SK-N-SH (cell line): Measurements from ENCODE around the gene SCRN2. TPM values are rescaled to one million over a fixed set of nuclear protein-coding genes. Genes with fewer than 3 reads are reported as not detected.

Source experiments
- CTCF ChIA-PET: fragments of 300-600, 350-600 bp; formaldehyde crosslinking; extraction: SDS; loops from one replicate; lab custom pipeline; 2021; lab: Yijun Ruan, JAX
- POLR2A ChIA-PET: fragments of 350-600 bp; sonication (Branson Sonifier 250); formaldehyde crosslinking; extraction: SDS; loops from one replicate; lab custom pipeline; 2020; ENCODE audit warnings: antibody characterized with exemption, inconsistent platforms; lab: Yijun Ruan, JAX
- DNase-seq: peaks from one replicate; pipeline ENCODE4 v3.0.0; 2012
- H2AFZ ChIP-seq: fragments of 200-600 bp; sonication (generic); 2 replicates; pipeline ENCODE4 v1.8.1; 2016; ENCODE audit warnings: antibody characterized with exemption, mild to moderate bottlenecking, low read depth
- H3F3A ChIP-seq: fragments of 200-600 bp; sonication (generic); replicated peaks from 2 replicates; pipeline ENCODE3; 2016; ENCODE audit warnings: antibody characterized with exemption, mild to moderate bottlenecking; ENCODE audit not compliant: insufficient read depth
- H3K27ac ChIP-seq, 2 experiments: fragments of 200-500 bp in 1 of 2; fragments of 200-600 bp in 1 of 2; sonication (Bioruptor generic) in 1 of 2; sonication (generic), shearing (Covaris generic) in 1 of 2; 2 replicates each; pipeline versions ENCODE4 v1.5.1 to v1.6.1; 2014 to 2016; ENCODE audit warnings: low read depth in 2 of 2, inconsistent platforms in 1 of 2, low read length in 1 of 2, mild to moderate bottlenecking in 1 of 2, mixed read lengths in 1 of 2
- H3K27me3 ChIP-seq: fragments of 200-600 bp; sonication (generic), shearing (Covaris generic); 2 replicates; pipeline ENCODE4 v1.6.1; 2016; ENCODE audit warnings: mixed run types; ENCODE audit not compliant: insufficient read depth
- H3K36me3 ChIP-seq, 2 experiments: fragments of 200-500 bp in 1 of 2; fragments of 200-600 bp in 1 of 2; sonication (Bioruptor generic) in 1 of 2; sonication (generic) in 1 of 2; replicated peaks in 1 of 2; 2 replicates each; pipeline versions ENCODE3 to v1.5.1; 2014 to 2016; ENCODE audit warnings: low read length in 1 of 2, mild to moderate bottlenecking in 1 of 2; ENCODE audit not compliant: insufficient read depth in 2 of 2, control insufficient read depth in 1 of 2
- H3K4me1 ChIP-seq, 2 experiments: fragments of 200-500 bp in 1 of 2; fragments of 200-600 bp in 1 of 2; sonication (Bioruptor generic) in 1 of 2; sonication (generic), shearing (Covaris generic) in 1 of 2; 2 replicates each; pipeline versions ENCODE4 v1.5.1 to v1.6.1; 2014 to 2016; ENCODE audit warnings: low read depth in 1 of 2, low read length in 1 of 2, mixed run types in 1 of 2; ENCODE audit not compliant: insufficient read depth in 2 of 2, control insufficient read depth in 1 of 2
- H3K4me2 ChIP-seq: fragments of 200-600 bp; sonication (generic), shearing (Covaris generic); 2 replicates; pipeline ENCODE4 v1.6.1; 2017; ENCODE audit warnings: mixed run types
- H3K4me3 ChIP-seq, 2 experiments: fragments of 200-500 bp in 1 of 2; fragments of 200-600 bp in 1 of 2; sonication (Bioruptor generic) in 1 of 2; sonication (generic), shearing (Covaris generic) in 1 of 2; 2 replicates each; pipeline versions ENCODE4 v1.5.1 to v1.8.1; 2014 to 2016; ENCODE audit warnings: low read depth in 2 of 2, inconsistent platforms in 1 of 2, low read length in 1 of 2, mild to moderate bottlenecking in 1 of 2, mixed read lengths in 1 of 2, moderate library complexity in 1 of 2
- H3K79me2 ChIP-seq: fragments of 200-600 bp; sonication (generic); 2 replicates; pipeline ENCODE4 v1.8.1; 2017; ENCODE audit warnings: mild to moderate bottlenecking; ENCODE audit not compliant: insufficient read depth
- H3K9ac ChIP-seq: fragments of 200-600 bp; sonication (generic); 2 replicates; pipeline ENCODE4 v1.6.1; 2017; ENCODE audit warnings: mixed run types
- H3K9me2 ChIP-seq: fragments of 200-600 bp; sonication (generic); 2 replicates; pipeline ENCODE4 v1.6.1; 2017; ENCODE audit warnings: mixed run types
- H3K9me3 ChIP-seq: fragments of 200-600 bp; sonication (generic); 2 replicates; pipeline ENCODE4 v1.6.1; 2017; ENCODE audit warnings: mixed run types, mild to moderate bottlenecking, moderate library complexity
- H4K20me1 ChIP-seq: fragments of 200-600 bp; sonication (generic); 2 replicates; pipeline ENCODE4 v1.6.1; 2017; ENCODE audit warnings: mild to moderate bottlenecking, mixed run types; ENCODE audit not compliant: insufficient read depth
- CHD2 ChIP-seq: fragments of 150-350 bp; IDR thresholded peaks from 2 replicates; pipeline ENCODE4 v1.6.1; 2018; ENCODE audit warnings: low read length; ENCODE audit not compliant: partially characterized antibody
- EZH2phosphoT487 ChIP-seq: fragments of 200-600 bp; sonication (generic); IDR thresholded peaks from 2 replicates; pipeline ENCODE4 v1.6.1; 2017; ENCODE audit warnings: low read depth, mixed run types, mild to moderate bottlenecking, antibody characterized with exemption, moderate library complexity, borderline replicate concordance
- FOXJ3 ChIP-seq: sonication (generic); formaldehyde crosslinking; IDR thresholded peaks from 2 replicates; pipeline ENCODE4 v1.5.1; 2020; ENCODE audit warnings: mild to moderate bottlenecking, missing genetic modification reagents
- GABPA ChIP-seq: IDR thresholded peaks from 2 replicates; pipeline ENCODE4 v1.4.0; 2012; ENCODE audit warnings: low read depth, mild to moderate bottlenecking
- GATA2 ChIP-seq: sonication (generic); formaldehyde crosslinking; IDR thresholded peaks from 2 replicates; pipeline ENCODE4 v1.5.0; 2020; ENCODE audit warnings: mild to moderate bottlenecking, missing genetic modification reagents
- JUND ChIP-seq: IDR thresholded peaks from 2 replicates; pipeline ENCODE4 v1.4.0; 2012
- POLR2AphosphoS5 ChIP-seq: IDR thresholded peaks from 2 replicates; pipeline ENCODE4 v1.6.1; 2012; ENCODE audit warnings: low read depth, low read length
- RCOR1 ChIP-seq: fragments of 150-350 bp; IDR thresholded peaks from 2 replicates; pipeline ENCODE4 v1.6.1; 2017; ENCODE audit warnings: antibody characterized with exemption, low read length
- RFX5 ChIP-seq: IDR thresholded peaks from 2 replicates; pipeline ENCODE4 v1.6.1; 2012; ENCODE audit warnings: mild to moderate bottlenecking, improper control_type of control experiment, low read length
- TAF1 ChIP-seq: IDR thresholded peaks from 2 replicates; pipeline ENCODE4 v1.6.1; 2012; ENCODE audit warnings: low read depth, mild to moderate bottlenecking, low read length, moderate library complexity, borderline replicate concordance
- TCF12 ChIP-seq: IDR thresholded peaks from 2 replicates; pipeline ENCODE4 v1.4.0; 2012
- WGBS: methylation state at CpG from one replicate; pipeline ENCODE4 v1.1.6; 2017; ENCODE audit warnings: low lambda C conversion rate; 5-methylcytosine and 5-hydroxymethylcytosine counted together
- polyA plus RNA-seq, 3 experiments: library from polyadenylated mRNA; depleted of rRNA; stranded (reverse); fragments of >200 nt; gene quantifications; 2 replicates each; pipeline ENCODE4 v1.2.3, GENCODE V29; 2012
- TF ChIP-seq, protein P1 (sequence below): fragments of 150-350 bp; IDR thresholded peaks from 2 replicates; pipeline ENCODE4 v1.6.1; 2017; ENCODE audit warnings: antibody characterized with exemption, low read length, low read depth, borderline replicate concordance
- TF ChIP-seq, protein P2 (sequence below): IDR thresholded peaks from 2 replicates; pipeline ENCODE4; 2012
- TF ChIP-seq, protein P3 (sequence below): fragments of 200-600 bp; sonication (generic); IDR thresholded peaks from 2 replicates; pipeline ENCODE4 v1.6.1; 2017; ENCODE audit warnings: antibody characterized with exemption, mild to moderate bottlenecking, moderate library complexity
- TF ChIP-seq, protein P4 (sequence below): IDR thresholded peaks from 2 replicates; pipeline ENCODE4 v1.4.0; 2012; ENCODE audit warnings: low read depth, borderline replicate concordance
- TF ChIP-seq, protein P5 (sequence below): IDR thresholded peaks from 2 replicates; pipeline ENCODE4 v1.4.0; 2012; ENCODE audit warnings: low read depth, borderline replicate concordance
- TF ChIP-seq, protein P6 (sequence below): fragments of 150-350 bp; IDR thresholded peaks from 2 replicates; pipeline ENCODE4 v1.6.1; 2016; ENCODE audit warnings: mild to moderate bottlenecking, low read depth, low read length
- TF ChIP-seq, protein P7 (sequence below): IDR thresholded peaks from 2 replicates; pipeline ENCODE4 v1.4.0; 2012; ENCODE audit warnings: low read depth

SCRN2 gene
- polyA plus RNA-seq, 1 of the 3 experiments (the other 2 are of a cell fraction), result 139 TPM

DNA sequence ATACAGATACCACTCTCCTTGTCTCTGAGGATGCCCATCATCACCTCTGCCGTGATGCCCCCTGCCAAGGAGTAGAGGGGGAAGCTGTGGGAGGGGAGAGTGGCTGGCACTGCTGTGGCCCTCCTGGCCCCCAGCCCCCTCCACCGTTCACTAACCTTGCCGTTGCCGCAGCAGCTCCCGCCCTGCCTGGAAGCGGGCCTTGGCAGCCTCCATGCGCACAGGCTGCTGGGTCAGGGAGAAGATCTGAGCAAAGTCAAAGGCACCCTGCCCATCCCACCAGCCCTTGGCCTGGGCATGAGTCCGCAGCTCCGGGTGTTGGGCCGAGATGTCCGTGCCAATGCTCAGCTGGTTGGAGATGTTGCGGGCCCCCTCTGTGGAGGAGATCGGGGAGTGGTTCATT lies 2.4 kb downstream of the SCRN2 start:
- TF ChIP-seq EZH2phosphoT487, result no peak
- TF ChIP-seq, protein P1, sequence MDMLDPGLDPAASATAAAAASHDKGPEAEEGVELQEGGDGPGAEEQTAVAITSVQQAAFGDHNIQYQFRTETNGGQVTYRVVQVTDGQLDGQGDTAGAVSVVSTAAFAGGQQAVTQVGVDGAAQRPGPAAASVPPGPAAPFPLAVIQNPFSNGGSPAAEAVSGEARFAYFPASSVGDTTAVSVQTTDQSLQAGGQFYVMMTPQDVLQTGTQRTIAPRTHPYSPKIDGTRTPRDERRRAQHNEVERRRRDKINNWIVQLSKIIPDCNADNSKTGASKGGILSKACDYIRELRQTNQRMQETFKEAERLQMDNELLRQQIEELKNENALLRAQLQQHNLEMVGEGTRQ, result no peak
- TF ChIP-seq, protein P2, sequence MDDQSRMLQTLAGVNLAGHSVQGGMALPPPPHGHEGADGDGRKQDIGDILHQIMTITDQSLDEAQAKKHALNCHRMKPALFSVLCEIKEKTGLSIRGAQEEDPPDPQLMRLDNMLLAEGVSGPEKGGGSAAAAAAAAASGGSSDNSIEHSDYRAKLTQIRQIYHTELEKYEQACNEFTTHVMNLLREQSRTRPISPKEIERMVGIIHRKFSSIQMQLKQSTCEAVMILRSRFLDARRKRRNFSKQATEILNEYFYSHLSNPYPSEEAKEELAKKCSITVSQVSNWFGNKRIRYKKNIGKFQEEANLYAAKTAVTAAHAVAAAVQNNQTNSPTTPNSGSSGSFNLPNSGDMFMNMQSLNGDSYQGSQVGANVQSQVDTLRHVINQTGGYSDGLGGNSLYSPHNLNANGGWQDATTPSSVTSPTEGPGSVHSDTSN, result no peak
- TF ChIP-seq, protein P3, sequence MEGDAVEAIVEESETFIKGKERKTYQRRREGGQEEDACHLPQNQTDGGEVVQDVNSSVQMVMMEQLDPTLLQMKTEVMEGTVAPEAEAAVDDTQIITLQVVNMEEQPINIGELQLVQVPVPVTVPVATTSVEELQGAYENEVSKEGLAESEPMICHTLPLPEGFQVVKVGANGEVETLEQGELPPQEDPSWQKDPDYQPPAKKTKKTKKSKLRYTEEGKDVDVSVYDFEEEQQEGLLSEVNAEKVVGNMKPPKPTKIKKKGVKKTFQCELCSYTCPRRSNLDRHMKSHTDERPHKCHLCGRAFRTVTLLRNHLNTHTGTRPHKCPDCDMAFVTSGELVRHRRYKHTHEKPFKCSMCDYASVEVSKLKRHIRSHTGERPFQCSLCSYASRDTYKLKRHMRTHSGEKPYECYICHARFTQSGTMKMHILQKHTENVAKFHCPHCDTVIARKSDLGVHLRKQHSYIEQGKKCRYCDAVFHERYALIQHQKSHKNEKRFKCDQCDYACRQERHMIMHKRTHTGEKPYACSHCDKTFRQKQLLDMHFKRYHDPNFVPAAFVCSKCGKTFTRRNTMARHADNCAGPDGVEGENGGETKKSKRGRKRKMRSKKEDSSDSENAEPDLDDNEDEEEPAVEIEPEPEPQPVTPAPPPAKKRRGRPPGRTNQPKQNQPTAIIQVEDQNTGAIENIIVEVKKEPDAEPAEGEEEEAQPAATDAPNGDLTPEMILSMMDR, result no peak
- TF ChIP-seq, protein P4, sequence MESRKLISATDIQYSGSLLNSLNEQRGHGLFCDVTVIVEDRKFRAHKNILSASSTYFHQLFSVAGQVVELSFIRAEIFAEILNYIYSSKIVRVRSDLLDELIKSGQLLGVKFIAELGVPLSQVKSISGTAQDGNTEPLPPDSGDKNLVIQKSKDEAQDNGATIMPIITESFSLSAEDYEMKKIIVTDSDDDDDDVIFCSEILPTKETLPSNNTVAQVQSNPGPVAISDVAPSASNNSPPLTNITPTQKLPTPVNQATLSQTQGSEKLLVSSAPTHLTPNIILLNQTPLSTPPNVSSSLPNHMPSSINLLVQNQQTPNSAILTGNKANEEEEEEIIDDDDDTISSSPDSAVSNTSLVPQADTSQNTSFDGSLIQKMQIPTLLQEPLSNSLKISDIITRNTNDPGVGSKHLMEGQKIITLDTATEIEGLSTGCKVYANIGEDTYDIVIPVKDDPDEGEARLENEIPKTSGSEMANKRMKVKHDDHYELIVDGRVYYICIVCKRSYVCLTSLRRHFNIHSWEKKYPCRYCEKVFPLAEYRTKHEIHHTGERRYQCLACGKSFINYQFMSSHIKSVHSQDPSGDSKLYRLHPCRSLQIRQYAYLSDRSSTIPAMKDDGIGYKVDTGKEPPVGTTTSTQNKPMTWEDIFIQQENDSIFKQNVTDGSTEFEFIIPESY, result no peak
- TF ChIP-seq, protein P5, sequence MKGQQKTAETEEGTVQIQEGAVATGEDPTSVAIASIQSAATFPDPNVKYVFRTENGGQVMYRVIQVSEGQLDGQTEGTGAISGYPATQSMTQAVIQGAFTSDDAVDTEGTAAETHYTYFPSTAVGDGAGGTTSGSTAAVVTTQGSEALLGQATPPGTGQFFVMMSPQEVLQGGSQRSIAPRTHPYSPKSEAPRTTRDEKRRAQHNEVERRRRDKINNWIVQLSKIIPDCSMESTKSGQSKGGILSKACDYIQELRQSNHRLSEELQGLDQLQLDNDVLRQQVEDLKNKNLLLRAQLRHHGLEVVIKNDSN, result no peak
- TF ChIP-seq CHD2, result no peak
- no peak for TF ChIP-seq JUND
- no peak for TF ChIP-seq GATA2 (CRISPR knock-in tag)
- no peak for TF ChIP-seq GABPA
- TF ChIP-seq TCF12, result no peak
- TF ChIP-seq, protein P6, sequence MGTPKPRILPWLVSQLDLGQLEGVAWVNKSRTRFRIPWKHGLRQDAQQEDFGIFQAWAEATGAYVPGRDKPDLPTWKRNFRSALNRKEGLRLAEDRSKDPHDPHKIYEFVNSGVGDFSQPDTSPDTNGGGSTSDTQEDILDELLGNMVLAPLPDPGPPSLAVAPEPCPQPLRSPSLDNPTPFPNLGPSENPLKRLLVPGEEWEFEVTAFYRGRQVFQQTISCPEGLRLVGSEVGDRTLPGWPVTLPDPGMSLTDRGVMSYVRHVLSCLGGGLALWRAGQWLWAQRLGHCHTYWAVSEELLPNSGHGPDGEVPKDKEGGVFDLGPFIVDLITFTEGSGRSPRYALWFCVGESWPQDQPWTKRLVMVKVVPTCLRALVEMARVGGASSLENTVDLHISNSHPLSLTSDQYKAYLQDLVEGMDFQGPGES, result no peak
- TF ChIP-seq POLR2AphosphoS5, result no peak
- TF ChIP-seq RCOR1, result no peak
- no peak for TF ChIP-seq FOXJ3 (CRISPR knock-in tag)
- TF ChIP-seq, protein P7, sequence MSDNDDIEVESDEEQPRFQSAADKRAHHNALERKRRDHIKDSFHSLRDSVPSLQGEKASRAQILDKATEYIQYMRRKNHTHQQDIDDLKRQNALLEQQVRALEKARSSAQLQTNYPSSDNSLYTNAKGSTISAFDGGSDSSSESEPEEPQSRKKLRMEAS, result no peak
- no peak for TF ChIP-seq TAF1
- TF ChIP-seq RFX5, result no peak
- H3K27me3 ChIP-seq, result no peaks in the 10 kb centered on the region
- H3K4me3 ChIP-seq, result no peak overlapping the region
- H2AFZ ChIP-seq, result no peak overlapping the region
- ChIA-PET CTCF (interaction anchor here (0.8 to 33.0 kb wide), 6 partner anchors 1 to 180 kb away, joined by 3 to 1447 read pairs (median 288); partner anchors contain the start of genes CDK5RAP3, LRRC46, MRPL10 and SCRN2), POLR2A (interaction anchor here (0.8 to 1.3 kb wide), 2 partner anchors 17 to 57 kb away, joined by 3 to 4 read pairs; partner anchors contain the start of genes OSBPL7 and SP2)
- H3K27ac ChIP-seq, result no peak overlapping the region
- no peak overlapping the region for H3K4me2 ChIP-seq
- H3K79me2 ChIP-seq, result peaks cover 15% of the 10 kb centered on the region; the same call in 1 of the 2 replicates
- no peaks in the 10 kb centered on the region for H4K20me1 ChIP-seq
- H3K36me3 ChIP-seq, result peaks cover 0 to 38% of the 10 kb centered on the region in 2 experiments
- peaks cover 8 to 22% of the 10 kb centered on the region in 2 experiments; a peak in 2 of 4 replicates for H3K4me1 ChIP-seq
- H3K9me3 ChIP-seq, result no peaks in the 10 kb centered on the region
- DNase-seq, result no peak
- H3K9ac ChIP-seq, result no peak overlapping the region
- H3F3A ChIP-seq, result peaks cover 3% of the 10 kb centered on the region
- 95% methylated on average over 13 of the region's 13 CpGs for WGBS
- no peaks in the 10 kb centered on the region for H3K9me2 ChIP-seq
